Measurements from ENCODE around the gene GLIS1. TPM values are rescaled to one million over a fixed set of nuclear protein-coding genes. Genes with fewer than 3 reads are reported as not detected.

Gene GLIS1
- polyA plus RNA-seq, 1 donor (not counting 4 experiments of a cell fraction or from before 2014, with no cell fraction given): not detected

DNA sequence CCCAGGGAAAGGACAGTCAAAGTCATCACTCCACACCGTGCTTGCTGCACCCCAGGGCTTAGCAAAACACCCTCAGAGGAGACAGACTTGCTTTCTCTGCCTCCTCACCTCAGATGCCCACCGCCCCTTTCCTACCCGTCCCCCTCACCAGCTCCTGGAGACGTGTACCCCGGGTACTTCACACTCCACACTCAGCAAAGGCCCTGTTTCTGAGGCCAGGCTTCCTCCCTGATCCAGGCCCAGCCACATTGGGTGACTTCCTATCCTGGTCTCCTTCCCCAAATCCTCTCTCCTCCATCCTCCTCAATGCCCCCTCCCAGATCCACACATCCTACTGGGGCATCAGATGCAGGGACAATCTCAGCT lies 163.0 kb downstream of the GLIS1 start:
- H3K9ac ChIP-seq (ENCODE audit: control insufficient read depth, extremely low read depth, insufficient read depth, low read length): no peak overlapping the region
- peaks cover 8% of the 10 kb centered on the region for H3K4me1 ChIP-seq (ENCODE audit: control insufficient read depth, extremely low read depth, insufficient read depth, low read length)
- FAIRE-seq (no peak), DNase-seq (ENCODE audit: low read depth, low spot score) (no peak)
- no peaks in the 10 kb centered on the region for H3K9me3 ChIP-seq (ENCODE audit: control insufficient read depth, low read depth, low read length)
- dilution Hi-C loops (cut with MboI; ENCODE audit: extremely low pct_ligation_motif_present, low sequenced_read_pairs): no loop called here
- H3K4me3 ChIP-seq (ENCODE audit: control insufficient read depth in 2 of 3, extremely low read depth in 1 of 3, insufficient read depth in 2 of 3, low read depth in 1 of 3, low read length in 3 of 3): no peak overlapping the region
- no peak overlapping the region for H3K4me2 ChIP-seq (ENCODE audit: control insufficient read depth, extremely low read depth, insufficient read depth, low read depth, low read length)
- H3K79me2 ChIP-seq (ENCODE audit: control insufficient read depth, insufficient read depth, low read length): no peaks in the 10 kb centered on the region
- H2AFZ ChIP-seq (ENCODE audit: control insufficient read depth, low read length): no peak overlapping the region
- no peaks in the 10 kb centered on the region for H3K9me1 ChIP-seq (ENCODE audit: control insufficient read depth, extremely low read depth, insufficient read depth, low read length)
- no peaks in the 10 kb centered on the region for H3K36me3 ChIP-seq (ENCODE audit: control insufficient read depth in 2 of 2, extremely low read depth in 1 of 2, insufficient read depth in 2 of 2, low read length in 2 of 2)
- peaks cover 1% of the 10 kb centered on the region for H3K27me3 ChIP-seq (ENCODE audit: control insufficient read depth, extremely low read depth, insufficient read depth, low read length)
- H4K20me1 ChIP-seq (ENCODE audit: control insufficient read depth, extremely low read depth, insufficient read depth, low read length): no peaks in the 10 kb centered on the region
- TF ChIP-seq, protein P1, sequence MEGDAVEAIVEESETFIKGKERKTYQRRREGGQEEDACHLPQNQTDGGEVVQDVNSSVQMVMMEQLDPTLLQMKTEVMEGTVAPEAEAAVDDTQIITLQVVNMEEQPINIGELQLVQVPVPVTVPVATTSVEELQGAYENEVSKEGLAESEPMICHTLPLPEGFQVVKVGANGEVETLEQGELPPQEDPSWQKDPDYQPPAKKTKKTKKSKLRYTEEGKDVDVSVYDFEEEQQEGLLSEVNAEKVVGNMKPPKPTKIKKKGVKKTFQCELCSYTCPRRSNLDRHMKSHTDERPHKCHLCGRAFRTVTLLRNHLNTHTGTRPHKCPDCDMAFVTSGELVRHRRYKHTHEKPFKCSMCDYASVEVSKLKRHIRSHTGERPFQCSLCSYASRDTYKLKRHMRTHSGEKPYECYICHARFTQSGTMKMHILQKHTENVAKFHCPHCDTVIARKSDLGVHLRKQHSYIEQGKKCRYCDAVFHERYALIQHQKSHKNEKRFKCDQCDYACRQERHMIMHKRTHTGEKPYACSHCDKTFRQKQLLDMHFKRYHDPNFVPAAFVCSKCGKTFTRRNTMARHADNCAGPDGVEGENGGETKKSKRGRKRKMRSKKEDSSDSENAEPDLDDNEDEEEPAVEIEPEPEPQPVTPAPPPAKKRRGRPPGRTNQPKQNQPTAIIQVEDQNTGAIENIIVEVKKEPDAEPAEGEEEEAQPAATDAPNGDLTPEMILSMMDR (optimal IDR thresholded peaks at IDR 0.05 in 1 of 3, IDR thresholded peaks at IDR 0.05 in 1 of 3, conservative IDR thresholded peaks at IDR 0.05 in 1 of 3; ENCODE audit: extremely low read depth in 1 of 3, insufficient read depth in 2 of 3, low read length in 3 of 3): no peak
- no peak for TF ChIP-seq EZH2 (IDR thresholded peaks at IDR 0.05; ENCODE audit: low read length)
- H3K27ac ChIP-seq (ENCODE audit: control insufficient read depth, insufficient read depth, low read length): no peak overlapping the region

DNA sequence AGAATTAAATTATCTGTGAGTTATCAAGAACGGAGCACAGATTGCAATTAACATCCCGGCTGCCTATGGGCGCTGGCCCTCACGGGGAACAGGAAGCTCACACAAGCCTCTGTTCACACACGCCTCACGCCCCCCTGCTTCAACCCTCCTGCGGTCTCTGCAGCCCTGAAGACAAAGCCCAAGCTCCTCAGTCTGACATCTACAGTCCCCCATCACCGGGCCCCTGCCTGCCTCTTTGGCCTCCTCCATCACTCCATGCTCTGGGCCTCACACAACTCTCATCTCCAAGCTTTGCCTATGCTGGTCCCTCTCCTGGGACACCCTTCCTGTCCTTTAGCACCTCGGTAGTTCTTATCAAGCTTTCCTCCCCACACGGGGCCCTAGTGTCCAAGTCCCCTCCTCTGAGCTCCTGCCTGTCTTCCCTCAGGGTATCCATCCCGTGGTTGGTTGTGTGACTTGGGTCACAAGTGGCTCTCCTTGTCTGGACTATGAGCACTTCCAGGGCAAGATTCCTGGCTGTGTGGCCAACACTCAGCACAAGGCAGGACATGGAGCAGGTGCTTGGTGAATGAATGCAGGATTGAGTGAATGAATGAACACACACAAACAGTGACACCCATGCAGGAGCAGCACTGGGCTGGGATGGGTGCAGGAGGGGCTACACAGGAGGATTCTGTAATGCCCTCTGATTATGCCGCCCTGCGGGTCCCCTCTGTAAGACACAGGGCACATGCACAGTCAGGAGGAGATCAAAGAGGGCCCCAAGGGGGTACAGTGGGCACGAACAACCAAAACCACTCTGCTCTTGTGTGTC lies 163.6 kb downstream of the GLIS1 start:
- H3K4me3 ChIP-seq (ENCODE audit: control insufficient read depth in 2 of 3, extremely low read depth in 1 of 3, insufficient read depth in 2 of 3, low read depth in 1 of 3, low read length in 3 of 3): no peak overlapping the region
- no peak overlapping the region for H2AFZ ChIP-seq (ENCODE audit: control insufficient read depth, low read length)
- no peaks in the 10 kb centered on the region for H3K36me3 ChIP-seq (ENCODE audit: control insufficient read depth in 2 of 2, extremely low read depth in 1 of 2, insufficient read depth in 2 of 2, low read length in 2 of 2)
- no peaks in the 10 kb centered on the region for H3K9me3 ChIP-seq (ENCODE audit: control insufficient read depth, low read depth, low read length)
- peaks cover 8% of the 10 kb centered on the region for H3K4me1 ChIP-seq (ENCODE audit: control insufficient read depth, extremely low read depth, insufficient read depth, low read length)
- no peaks in the 10 kb centered on the region for H3K9me1 ChIP-seq (ENCODE audit: control insufficient read depth, extremely low read depth, insufficient read depth, low read length)
- H4K20me1 ChIP-seq (ENCODE audit: control insufficient read depth, extremely low read depth, insufficient read depth, low read length): no peaks in the 10 kb centered on the region
- TF ChIP-seq EZH2 (IDR thresholded peaks at IDR 0.05; ENCODE audit: low read length): no peak
- TF ChIP-seq, protein P1 (optimal IDR thresholded peaks at IDR 0.05 in 1 of 3, IDR thresholded peaks at IDR 0.05 in 1 of 3, conservative IDR thresholded peaks at IDR 0.05 in 1 of 3; ENCODE audit: extremely low read depth in 1 of 3, insufficient read depth in 2 of 3, low read length in 3 of 3): no peak
- no peak overlapping the region for H3K9ac ChIP-seq (ENCODE audit: control insufficient read depth, extremely low read depth, insufficient read depth, low read length)
- no peaks in the 10 kb centered on the region for H3K79me2 ChIP-seq (ENCODE audit: control insufficient read depth, insufficient read depth, low read length)
- no peak overlapping the region for H3K4me2 ChIP-seq (ENCODE audit: control insufficient read depth, extremely low read depth, insufficient read depth, low read depth, low read length)
- DNase-seq (ENCODE audit: low read depth, low spot score) (no peak), FAIRE-seq (no peak)
- dilution Hi-C loops (cut with MboI; ENCODE audit: extremely low pct_ligation_motif_present, low sequenced_read_pairs): no loop called here
- H3K27me3 ChIP-seq (ENCODE audit: control insufficient read depth, extremely low read depth, insufficient read depth, low read length): no peaks in the 10 kb centered on the region
- H3K27ac ChIP-seq (ENCODE audit: control insufficient read depth, insufficient read depth, low read length): no peak overlapping the region

Measured in keratinocyte (primary cell).